ENCODE measurements around the gene TWF2. TPM values are rescaled to one million over a fixed set of nuclear protein-coding genes. Genes with fewer than 3 reads are reported as not detected.
A peak's percentile ranks its signal among the peaks of the same experiment; 100 is the strongest.

TWF2 gene
- total RNA-seq, 4 donors from 2014 or later: 45.9 to 105 (median 50.2) TPM

- intact Hi-C loops (cut with DNase I; ENCODE audit: low total_unique reads): loop anchor here (5.0 kb wide), 1 partner anchor 119 kb away; no protein-coding TSS in a partner anchor
- Histone ChIP-seq H3K27me3 (no peaks in the 10 kb centered on the region), H3K27ac (no peak overlapping the region), H3K9me3 (no peaks in the 10 kb centered on the region), H3K36me3 (no peaks in the 10 kb centered on the region), H3K4me3 (no peak overlapping the region), H3K4me1 (peaks cover 0 to 4% of the 10 kb centered on the region in 2 donors)
- TF ChIP-seq POLR2A (IDR thresholded peaks at IDR 0.05): no peak
- TF ChIP-seq, protein P1, sequence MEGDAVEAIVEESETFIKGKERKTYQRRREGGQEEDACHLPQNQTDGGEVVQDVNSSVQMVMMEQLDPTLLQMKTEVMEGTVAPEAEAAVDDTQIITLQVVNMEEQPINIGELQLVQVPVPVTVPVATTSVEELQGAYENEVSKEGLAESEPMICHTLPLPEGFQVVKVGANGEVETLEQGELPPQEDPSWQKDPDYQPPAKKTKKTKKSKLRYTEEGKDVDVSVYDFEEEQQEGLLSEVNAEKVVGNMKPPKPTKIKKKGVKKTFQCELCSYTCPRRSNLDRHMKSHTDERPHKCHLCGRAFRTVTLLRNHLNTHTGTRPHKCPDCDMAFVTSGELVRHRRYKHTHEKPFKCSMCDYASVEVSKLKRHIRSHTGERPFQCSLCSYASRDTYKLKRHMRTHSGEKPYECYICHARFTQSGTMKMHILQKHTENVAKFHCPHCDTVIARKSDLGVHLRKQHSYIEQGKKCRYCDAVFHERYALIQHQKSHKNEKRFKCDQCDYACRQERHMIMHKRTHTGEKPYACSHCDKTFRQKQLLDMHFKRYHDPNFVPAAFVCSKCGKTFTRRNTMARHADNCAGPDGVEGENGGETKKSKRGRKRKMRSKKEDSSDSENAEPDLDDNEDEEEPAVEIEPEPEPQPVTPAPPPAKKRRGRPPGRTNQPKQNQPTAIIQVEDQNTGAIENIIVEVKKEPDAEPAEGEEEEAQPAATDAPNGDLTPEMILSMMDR (IDR thresholded peaks at IDR 0.05): no peak
- DNase-seq: no peak
These were observed 15.2 kb downstream of the TWF2 start for GRCh38 chr3:52223449-52224408.

DNA sequence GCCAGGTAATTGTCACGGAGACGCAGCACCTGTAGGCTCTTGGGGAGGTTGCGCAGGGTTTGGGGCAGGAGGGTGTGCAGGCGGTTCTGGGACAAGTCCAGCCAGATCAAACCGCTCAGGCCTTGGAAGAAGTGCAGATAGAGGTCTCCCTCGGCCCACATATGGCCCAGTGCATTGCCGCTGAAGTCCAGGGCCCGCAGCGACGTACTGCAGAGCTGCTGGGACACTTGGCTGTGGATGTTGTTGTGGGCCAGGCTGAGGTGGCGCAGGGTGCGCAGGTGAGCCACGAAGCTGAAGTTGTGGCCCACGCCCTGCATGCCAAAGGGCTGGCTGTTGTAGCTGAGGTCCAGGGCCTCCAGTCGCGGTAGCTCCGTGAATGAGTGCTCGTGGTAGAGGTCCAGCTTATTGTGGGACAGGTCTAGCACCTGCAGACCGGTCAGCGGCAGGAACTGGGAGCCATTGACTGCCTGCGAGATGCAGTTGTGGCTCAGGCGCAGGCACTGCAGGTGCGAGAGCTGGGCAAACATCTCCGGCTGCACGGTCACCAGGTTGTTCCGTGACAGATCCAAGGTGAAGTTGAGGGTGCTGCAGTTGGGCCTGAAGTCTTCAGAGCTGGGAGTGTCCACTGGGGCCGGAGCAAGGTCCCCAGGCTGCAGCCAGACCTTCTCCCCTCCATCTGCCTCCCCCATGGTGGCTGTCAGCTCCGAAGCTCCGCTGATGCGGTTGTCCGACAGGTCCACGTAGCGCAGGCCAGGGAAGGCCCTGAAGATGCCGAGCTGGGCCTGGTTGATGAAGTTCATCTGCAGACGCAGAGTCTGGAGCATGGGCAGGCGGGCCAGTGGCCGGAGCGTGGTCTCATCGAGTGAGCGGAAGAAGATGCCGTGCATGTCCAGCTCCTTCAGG lies 16.4 kb downstream of the TWF2 start:
- H3K4me3 ChIP-seq: no peak overlapping the region
- no peaks in the 10 kb centered on the region for H3K9me3 ChIP-seq
- intact Hi-C loops (cut with DNase I; ENCODE audit: low total_unique reads): loop anchor here (5.0 kb wide), 1 partner anchor 120 kb away; no protein-coding TSS in a partner anchor
- DNase-seq: no peak
- H3K4me1 ChIP-seq: peaks cover 0 to 4% of the 10 kb centered on the region in 2 donors
- no peak for TF ChIP-seq POLR2A (IDR thresholded peaks at IDR 0.05)
- TF ChIP-seq, protein P1 (IDR thresholded peaks at IDR 0.05): no peak
- no peaks in the 10 kb centered on the region for H3K27me3 ChIP-seq
- no peak overlapping the region for H3K27ac ChIP-seq
- no peaks in the 10 kb centered on the region for H3K36me3 ChIP-seq

GRCh38 chr3:52221563-52222318 lies 17.2 kb downstream of the TWF2 start:
- intact Hi-C loops (cut with DNase I; ENCODE audit: low total_unique reads): loop anchor here (5.0 kb wide), 1 partner anchor 121 kb away; no protein-coding TSS in a partner anchor
- no peak overlapping the region for H3K27ac ChIP-seq
- no peak for TF ChIP-seq POLR2A (IDR thresholded peaks at IDR 0.05)
- TF ChIP-seq, protein P1 (IDR thresholded peaks at IDR 0.05): no peak
- H3K27me3 ChIP-seq: no peaks in the 10 kb centered on the region
- peak in 1 of 2 donors; percentile 34 for DNase-seq
- no peaks in the 10 kb centered on the region for H3K36me3 ChIP-seq
- peaks cover under 1 to 4% of the 10 kb centered on the region in 2 donors for H3K4me1 ChIP-seq
- no peak overlapping the region for H3K4me3 ChIP-seq
- H3K9me3 ChIP-seq: no peaks in the 10 kb centered on the region

GRCh38 chr3:52221141-52221562 lies 17.8 kb downstream of the TWF2 start:
- H3K27me3 ChIP-seq: no peaks in the 10 kb centered on the region
- intact Hi-C loops (cut with DNase I; ENCODE audit: low total_unique reads): loop anchor here (5.0 kb wide), 1 partner anchor 121 kb away; no protein-coding TSS in a partner anchor
- no peaks in the 10 kb centered on the region for H3K36me3 ChIP-seq
- DNase-seq: no peak
- no peak overlapping the region for H3K27ac ChIP-seq
- TF ChIP-seq, protein P1 (IDR thresholded peaks at IDR 0.05): no peak
- TF ChIP-seq POLR2A (IDR thresholded peaks at IDR 0.05): no peak
- no peaks in the 10 kb centered on the region for H3K9me3 ChIP-seq
- H3K4me3 ChIP-seq: no peak overlapping the region
- peaks cover 4 to 10% of the 10 kb centered on the region in 2 donors for H3K4me1 ChIP-seq
